ENCODE measurements around the gene SV2B. TPM values are rescaled to one million over a fixed set of nuclear protein-coding genes. Genes with fewer than 3 reads are reported as not detected.

SV2B gene
- total RNA-seq, 1 donor from 2014 or later, result 0.02 TPM

Other genes starting within 250 kb of the SV2B start
- gene FURIN, start 231.7 kb upstream of the SV2B start, total RNA-seq, result 933 and 935 TPM in 2 replicates
- 168 and 170 TPM in 2 replicates for gene FES, start 215.8 kb upstream of the SV2B start, total RNA-seq
- 257 and 265 TPM in 2 replicates for gene MAN2A2, start 197.0 kb upstream of the SV2B start, total RNA-seq
- 28.6 and 33.4 TPM in 2 replicates for gene HDDC3, start 167.7 kb upstream of the SV2B start, total RNA-seq
- gene UNC45A, start 165.0 kb upstream of the SV2B start, total RNA-seq, result 70.6 and 77.6 TPM in 2 replicates
- 21.9 and 22.1 TPM in 2 replicates for gene RCCD1, start 145.4 kb upstream of the SV2B start, total RNA-seq
- 98.6 and 105 TPM in 2 replicates for gene PRC1, start 105.7 kb upstream of the SV2B start, total RNA-seq
- 22.7 and 23.3 TPM in 2 replicates for gene VPS33B, start 77.7 kb upstream of the SV2B start, total RNA-seq

Measured in T-helper 1 cell treated with Interleukin-12 subunit alpha and Interleukin-12 subunit beta and Interleukin-4 antibody, amounts not matched to agents 30 ng/mL and 1 ng/mL, for 36 hours (primary cell).